HG02885 (cell line): ENCODE results near the gene SON.

Source experiments
- ATAC-seq: cut with Tn5 transposase; IDR thresholded peaks from one replicate; pipeline ENCODE4 v1.9.1; 2021; ENCODE audit warnings: mild to moderate bottlenecking; ENCODE audit not compliant: unreplicated experiment, poor library complexity

The SON gene

GRCh38 chr21:33541756-33542639 lies 840 bp upstream of the SON start, which contains the start of gene GART:
Gene GART (minus strand): TSS chr21:33542117. CDS start chr21:33539315, 2,802 bp downstream.
- ATAC-seq = peak; percentile 62

- ATAC-seq = peak; percentile 18
Observed at GRCh38 chr21:33543505-33544129, 779 bp downstream of the SON start.

DNA sequence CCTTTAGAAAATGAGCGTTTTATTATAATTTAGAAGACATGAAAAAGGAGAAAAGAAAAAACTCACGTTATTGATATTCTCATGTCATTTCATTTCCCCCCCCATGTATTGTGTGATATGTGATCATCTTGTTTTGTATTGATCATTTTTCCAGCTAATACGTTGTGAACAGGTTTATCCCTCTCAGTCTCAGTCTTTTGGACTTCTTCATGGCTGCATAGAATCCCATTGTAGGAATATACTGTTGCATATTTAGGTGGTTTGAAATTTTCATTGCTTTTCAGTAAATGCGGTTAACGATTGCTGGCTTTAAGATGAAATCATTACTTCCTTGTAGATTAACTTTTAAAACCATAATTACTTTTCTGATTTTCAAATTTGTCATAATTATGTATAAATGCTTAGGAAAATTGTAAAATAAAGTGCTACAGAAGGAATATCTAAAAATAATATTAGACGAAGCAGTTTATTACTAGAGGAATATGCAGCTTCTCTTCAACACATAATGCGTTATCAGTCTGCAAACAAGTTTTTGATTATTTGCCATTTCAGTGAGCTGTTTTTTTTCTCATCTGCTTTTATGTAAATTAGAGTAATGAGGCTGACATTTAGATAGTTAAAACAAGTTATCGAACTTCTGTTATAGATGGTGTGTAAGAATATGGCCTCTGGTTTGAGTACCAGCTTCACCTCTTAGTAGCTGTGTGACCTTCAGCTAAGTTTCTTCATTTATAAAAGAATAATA lies 1.8 kb downstream of the SON start:
- ATAC-seq = no peak

- ATAC-seq = no peak
Observed at GRCh38 chr21:33546086-33546485, 3.2 kb downstream of the SON start.

GRCh38 chr21:33549848-33550771 lies 7.3 kb downstream of the SON start:
- no peak for ATAC-seq

DNA sequence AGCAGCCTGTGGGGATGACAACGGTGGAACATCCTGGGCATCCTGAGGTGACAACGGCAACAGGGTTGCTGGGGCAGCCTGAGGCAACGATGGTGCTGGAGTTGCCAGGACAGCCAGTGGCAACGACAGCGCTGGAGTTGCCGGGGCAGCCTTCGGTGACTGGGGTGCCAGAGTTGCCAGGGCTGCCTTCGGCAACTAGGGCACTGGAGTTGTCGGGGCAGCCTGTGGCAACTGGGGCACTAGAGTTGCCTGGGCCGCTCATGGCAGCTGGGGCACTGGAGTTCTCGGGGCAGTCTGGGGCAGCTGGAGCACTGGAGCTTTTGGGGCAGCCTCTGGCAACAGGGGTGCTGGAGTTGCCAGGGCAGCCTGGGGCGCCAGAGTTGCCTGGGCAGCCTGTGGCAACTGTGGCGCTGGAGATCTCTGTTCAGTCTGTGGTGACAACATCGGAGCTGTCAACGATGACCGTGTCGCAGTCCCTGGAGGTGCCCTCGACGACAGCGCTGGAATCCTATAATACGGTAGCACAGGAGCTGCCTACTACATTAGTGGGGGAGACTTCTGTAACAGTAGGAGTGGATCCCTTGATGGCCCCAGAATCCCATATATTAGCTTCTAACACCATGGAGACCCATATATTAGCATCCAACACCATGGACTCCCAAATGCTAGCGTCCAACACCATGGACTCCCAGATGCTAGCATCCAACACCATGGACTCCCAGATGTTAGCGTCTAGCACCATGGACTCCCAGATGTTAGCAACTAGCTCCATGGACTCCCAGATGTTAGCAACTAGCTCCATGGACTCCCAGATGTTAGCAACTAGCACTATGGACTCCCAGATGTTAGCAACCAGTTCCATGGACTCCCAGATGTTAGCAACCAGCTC lies 8.2 kb downstream of the SON start:
- no peak for ATAC-seq

GRCh38 chr21:33551664-33552063 lies 8.8 kb downstream of the SON start:
- no peak for ATAC-seq

- no peak for ATAC-seq
Observed at GRCh38 chr21:33552093-33552998, 9.5 kb downstream of the SON start.

DNA sequence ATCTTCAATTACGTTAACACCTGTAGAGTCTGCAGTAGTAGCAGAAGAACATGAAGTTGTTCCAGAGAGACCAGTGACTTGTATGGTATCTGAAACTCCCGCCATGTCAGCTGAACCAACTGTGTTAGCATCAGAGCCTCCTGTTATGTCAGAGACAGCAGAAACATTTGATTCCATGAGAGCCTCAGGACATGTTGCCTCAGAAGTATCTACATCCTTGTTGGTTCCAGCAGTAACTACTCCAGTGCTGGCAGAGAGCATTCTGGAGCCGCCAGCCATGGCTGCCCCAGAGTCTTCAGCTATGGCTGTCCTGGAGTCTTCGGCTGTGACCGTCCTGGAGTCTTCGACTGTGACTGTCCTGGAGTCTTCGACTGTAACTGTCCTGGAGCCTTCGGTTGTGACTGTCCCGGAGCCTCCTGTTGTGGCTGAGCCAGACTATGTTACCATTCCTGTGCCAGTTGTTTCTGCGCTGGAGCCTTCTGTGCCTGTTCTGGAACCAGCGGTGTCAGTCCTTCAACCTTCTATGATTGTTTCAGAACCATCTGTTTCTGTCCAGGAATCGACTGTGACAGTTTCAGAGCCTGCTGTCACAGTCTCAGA lies 10.3 kb downstream of the SON start:
- no peak for ATAC-seq

- ATAC-seq = no peak
Observed at GRCh38 chr21:33554236-33554981, 11.6 kb downstream of the SON start.

GRCh38 chr21:33554982-33555344 lies 12.1 kb downstream of the SON start:
- no peak for ATAC-seq

DNA sequence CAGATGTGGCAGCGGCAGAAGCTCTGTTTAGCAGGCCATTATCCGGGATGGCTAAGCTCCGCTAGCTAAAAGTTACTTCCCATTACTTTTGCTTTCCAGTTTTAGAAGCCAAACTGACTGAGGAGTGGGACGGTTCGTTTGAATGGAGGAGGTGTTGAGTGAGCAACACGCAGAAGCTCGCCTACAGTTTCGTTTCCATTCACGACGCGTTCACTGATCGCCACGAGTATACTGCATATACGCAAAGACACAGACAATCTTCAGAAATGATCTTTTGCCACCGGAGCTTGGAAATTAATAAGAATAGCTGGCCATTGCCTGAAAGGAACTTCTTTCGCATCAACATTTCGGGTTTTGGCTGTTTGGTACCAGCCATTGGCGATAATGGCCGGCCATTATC lies 14.6 kb downstream of the SON start:
- ATAC-seq = no peak

- no peak for ATAC-seq
Observed at GRCh38 chr21:33558777-33559421, 16.1 kb downstream of the SON start.

DNA sequence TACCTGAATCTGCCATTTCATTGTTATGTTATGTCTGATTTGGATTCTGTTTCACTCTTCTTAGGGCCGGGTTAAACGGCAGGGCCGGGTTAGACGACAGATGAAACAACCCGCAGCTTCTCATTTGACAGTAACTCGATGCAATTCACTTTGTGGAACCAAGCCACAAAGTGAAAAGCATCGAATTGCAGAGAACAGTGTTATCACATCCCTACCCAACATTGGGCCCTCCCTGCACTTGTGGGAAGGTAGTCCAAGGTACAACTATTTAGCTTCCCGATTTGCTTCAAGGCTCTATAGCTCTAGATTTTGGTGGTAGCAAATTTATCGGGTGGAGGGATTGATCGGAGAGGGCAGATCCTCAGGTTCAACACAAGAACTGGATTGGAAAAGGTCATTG lies 17.0 kb downstream of the SON start:
- ATAC-seq = no peak

GRCh38 chr21:33560965-33561364 lies 18.1 kb downstream of the SON start:
- no peak for ATAC-seq

DNA sequence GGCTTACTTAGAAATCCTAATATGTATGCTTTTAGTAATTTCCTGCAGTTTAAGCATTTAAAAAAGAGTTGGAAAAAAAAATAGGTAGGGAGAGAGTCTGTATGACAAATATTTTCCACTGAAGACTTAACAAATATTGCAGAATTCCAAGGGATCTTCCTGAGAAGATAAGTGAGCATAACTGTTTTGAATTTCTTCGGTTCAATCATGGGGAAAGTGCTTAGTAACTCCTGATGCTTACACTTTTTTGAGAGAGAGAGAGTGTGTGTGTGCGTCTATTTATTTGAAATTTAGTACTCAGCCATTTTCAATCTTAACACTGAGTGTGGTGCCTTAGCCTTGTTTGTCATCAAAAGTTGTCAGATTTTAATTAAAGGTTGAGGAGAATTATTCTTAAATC lies 18.5 kb downstream of the SON start:
- no peak for ATAC-seq

DNA sequence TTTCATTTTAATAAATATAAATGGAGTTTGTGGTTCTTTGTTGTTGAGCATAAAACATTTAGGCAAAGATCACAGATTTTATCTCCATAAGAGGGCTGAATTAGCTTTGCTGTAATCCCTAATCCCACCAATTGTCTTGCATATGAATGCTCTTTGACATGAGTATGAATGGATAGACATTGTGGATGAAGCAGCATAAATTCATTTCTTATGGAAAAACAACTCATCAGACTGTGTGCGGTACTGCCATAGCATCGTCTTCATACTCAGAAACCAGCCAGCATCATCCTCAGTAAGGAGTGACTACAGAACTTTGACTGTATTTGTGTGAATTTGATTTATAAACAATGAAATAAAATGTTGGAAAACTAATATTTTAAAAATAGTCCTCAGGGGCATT lies 19.6 kb downstream of the SON start:
- ATAC-seq = no peak
